NOMO-1 treated with dmso at 0.1 percent for 144 hours (cell line): Measurements from ENCODE around the gene VPS13D.
"Not testable (repeated sequence)": the region's sequence is repeated elsewhere in the genome, so short reads cannot be mapped to it uniquely, and the experiment has no call there.

Source experiments
- DNase-seq: peaks from one replicate; lab custom pipeline; 2025; ENCODE audit not compliant: unreplicated experiment; lab: John Stamatoyannopoulos, UW

VPS13D gene

GRCh38 chr1:12462586-12462985 lies 232.8 kb downstream of the VPS13D start:
- no peak for DNase-seq

GRCh38 chr1:12464045-12464461 lies 234.2 kb downstream of the VPS13D start:
- DNase-seq, result no peak

- DNase-seq, result no peak
Measured at GRCh38 chr1:12464598-12465056, 234.8 kb downstream of the VPS13D start.

- no peak for DNase-seq
Measured at GRCh38 chr1:12465126-12465525, 235.3 kb downstream of the VPS13D start.

GRCh38 chr1:12466816-12467215 lies 237.0 kb downstream of the VPS13D start:
- DNase-seq, result no peak

GRCh38 chr1:12467570-12468286 lies 237.9 kb downstream of the VPS13D start:
- DNase-seq, result no peak

GRCh38 chr1:12468323-12468722 lies 238.5 kb downstream of the VPS13D start:
- DNase-seq, result no peak

GRCh38 chr1:12469493-12469892 lies 239.7 kb downstream of the VPS13D start:
- no peak for DNase-seq

GRCh38 chr1:12469990-12470389 lies 240.2 kb downstream of the VPS13D start:
- DNase-seq, result no peak

GRCh38 chr1:12470916-12471315 lies 241.1 kb downstream of the VPS13D start:
- not testable (repeated sequence) for DNase-seq

- no peak for DNase-seq
Measured at GRCh38 chr1:12472156-12472797, 242.4 kb downstream of the VPS13D start.

GRCh38 chr1:12472798-12473551 lies 243.1 kb downstream of the VPS13D start:
- DNase-seq, result no peak

- DNase-seq, result no peak
Measured at GRCh38 chr1:12473596-12474362, 243.9 kb downstream of the VPS13D start.

- DNase-seq, result no peak
Measured at GRCh38 chr1:12475101-12475500, 245.3 kb downstream of the VPS13D start.

GRCh38 chr1:12475530-12475934 lies 245.7 kb downstream of the VPS13D start:
- DNase-seq, result no peak

GRCh38 chr1:12475947-12476346 lies 246.1 kb downstream of the VPS13D start:
- no peak for DNase-seq

GRCh38 chr1:12477314-12477713 lies 247.5 kb downstream of the VPS13D start:
- no peak for DNase-seq

- no peak for DNase-seq
Measured at GRCh38 chr1:12477936-12478611, 248.2 kb downstream of the VPS13D start.

- no peak for DNase-seq
Measured at GRCh38 chr1:12478612-12478985, 248.8 kb downstream of the VPS13D start.

- DNase-seq, result no peak
Measured at GRCh38 chr1:12479311-12479710, 249.5 kb downstream of the VPS13D start.

GRCh38 chr1:12480041-12480440 lies 250.2 kb downstream of the VPS13D start:
- DNase-seq, result no peak
